ENCODE results near the gene IGF2. TPM values are rescaled to one million over a fixed set of nuclear protein-coding genes. Genes with fewer than 3 reads are reported as not detected.

The IGF2 gene
- total RNA-seq, 2 experiments from 2014 or later, result 0.70 to 0.76 TPM

DNA sequence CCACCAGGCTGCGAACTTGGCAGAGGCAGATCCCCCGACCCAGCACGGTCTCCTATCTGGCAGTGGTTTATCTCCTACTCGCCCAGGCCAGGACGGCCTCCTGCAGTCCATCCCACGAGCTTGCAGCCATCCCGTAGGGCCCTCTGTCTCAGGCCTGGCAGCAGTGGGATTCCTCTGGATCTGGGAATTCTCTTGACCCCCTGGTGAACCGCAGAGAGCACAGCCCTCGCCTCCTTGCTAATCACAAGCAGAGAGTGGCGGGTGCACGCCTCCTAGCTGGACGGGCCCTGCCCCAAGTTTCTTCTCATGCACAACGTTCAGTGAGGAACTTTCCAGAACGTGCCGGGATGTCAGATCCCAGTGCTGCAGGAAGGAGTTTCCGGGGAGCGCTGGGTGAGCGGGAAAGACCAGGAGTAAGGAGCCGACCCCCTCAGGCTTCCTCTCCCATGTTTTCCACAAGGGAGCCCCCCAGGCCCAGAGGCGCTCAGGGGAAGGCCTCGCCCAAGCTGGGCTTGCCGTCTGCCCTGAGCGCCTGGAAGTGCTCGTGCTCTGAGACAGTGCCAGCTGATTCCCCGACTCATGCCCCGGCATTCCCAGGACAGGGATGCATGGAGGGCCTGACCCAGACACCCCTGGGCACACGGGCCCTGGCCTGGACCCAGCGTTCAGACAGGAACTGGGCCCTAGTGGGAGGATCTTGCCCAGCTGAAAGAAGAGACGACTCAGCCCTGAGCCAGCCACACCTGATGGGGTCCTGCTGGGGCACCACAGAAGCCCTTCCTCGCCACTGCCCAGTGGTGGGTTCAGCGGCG lies 24.6 kb downstream of the IGF2 start:
- no peaks in the 10 kb centered on the region for H3K9me3 Mint-ChIP-seq
- DNase-seq, result no peak
- no peaks in the 10 kb centered on the region for H3K36me3 Mint-ChIP-seq (ENCODE audit: low read depth)
- POLR2A ChIA-PET, result no interaction called here
- no peak overlapping the region for H3K4me3 Mint-ChIP-seq
- no peak overlapping the region for H3K27ac Mint-ChIP-seq
- CTCF ChIA-PET, result no interaction called here
- H3K4me1 Mint-ChIP-seq, result no peaks in the 10 kb centered on the region
- H3K27me3 Mint-ChIP-seq, result peaks cover 22% of the 10 kb centered on the region

DNA sequence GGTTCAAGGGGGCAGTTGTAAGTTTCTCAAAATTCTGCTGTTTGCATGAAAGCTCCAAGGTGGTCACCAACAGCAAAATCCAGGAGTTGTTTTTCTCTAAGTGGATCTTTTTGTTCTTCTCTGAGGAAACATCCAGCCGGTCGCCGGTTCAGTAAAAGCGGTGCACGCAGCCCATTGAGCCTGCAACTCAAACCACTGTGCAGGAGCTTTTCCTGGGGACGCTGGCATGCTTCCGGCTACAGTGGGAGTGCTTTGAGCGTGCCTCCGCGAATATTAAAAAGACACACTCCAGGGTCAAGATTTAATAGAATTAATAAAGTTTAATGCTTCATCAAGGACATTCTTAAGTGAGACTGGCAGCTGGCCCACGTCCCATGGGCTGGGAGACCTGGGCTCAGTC lies 25.4 kb downstream of the IGF2 start:
- Mint-ChIP-seq H3K4me1 (no peaks in the 10 kb centered on the region), H3K4me3 (no peak overlapping the region), H3K9me3 (no peaks in the 10 kb centered on the region), H3K36me3 (ENCODE audit: low read depth) (no peaks in the 10 kb centered on the region), H3K27me3 (peaks cover 20% of the 10 kb centered on the region), H3K27ac (no peak overlapping the region)
- no peak for DNase-seq
- ChIA-PET POLR2A (no interaction called here), CTCF (interaction anchor here (2.0 kb wide), 1 partner anchor 36 kb away, joined by 6 read pairs; no protein-coding TSS in a partner anchor)

DNA sequence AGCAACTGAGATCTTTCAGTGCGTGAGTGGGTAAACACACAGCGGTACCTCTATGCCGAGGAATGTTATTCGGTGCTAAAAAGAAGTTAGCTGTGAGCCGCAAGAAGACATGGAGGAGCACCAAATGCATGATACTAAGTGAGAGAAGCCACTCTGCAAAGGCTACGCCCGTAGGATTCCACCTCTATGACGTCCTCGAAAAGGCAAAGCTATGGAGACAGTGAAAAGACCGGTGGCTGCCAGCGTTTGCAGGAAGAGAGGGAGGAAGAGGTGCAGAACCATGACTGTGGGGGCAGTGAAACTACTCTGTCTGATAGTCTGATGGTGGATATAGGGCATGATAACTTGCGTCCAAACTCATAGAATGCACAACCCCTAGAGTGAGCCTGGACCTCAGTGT lies 28.7 kb downstream of the IGF2 start:
- CTCF ChIA-PET, result interaction anchor here (1.1 kb wide), 1 partner anchor 73 kb away, joined by 3 read pairs; no protein-coding TSS in a partner anchor
- no peak overlapping the region for H3K4me3 Mint-ChIP-seq
- no peaks in the 10 kb centered on the region for H3K4me1 Mint-ChIP-seq
- no peak overlapping the region for H3K27ac Mint-ChIP-seq
- DNase-seq, result no peak
- no peaks in the 10 kb centered on the region for H3K36me3 Mint-ChIP-seq (ENCODE audit: low read depth)
- POLR2A ChIA-PET, result no interaction called here
- no peaks in the 10 kb centered on the region for H3K9me3 Mint-ChIP-seq
- peaks cover 9% of the 10 kb centered on the region for H3K27me3 Mint-ChIP-seq

DNA sequence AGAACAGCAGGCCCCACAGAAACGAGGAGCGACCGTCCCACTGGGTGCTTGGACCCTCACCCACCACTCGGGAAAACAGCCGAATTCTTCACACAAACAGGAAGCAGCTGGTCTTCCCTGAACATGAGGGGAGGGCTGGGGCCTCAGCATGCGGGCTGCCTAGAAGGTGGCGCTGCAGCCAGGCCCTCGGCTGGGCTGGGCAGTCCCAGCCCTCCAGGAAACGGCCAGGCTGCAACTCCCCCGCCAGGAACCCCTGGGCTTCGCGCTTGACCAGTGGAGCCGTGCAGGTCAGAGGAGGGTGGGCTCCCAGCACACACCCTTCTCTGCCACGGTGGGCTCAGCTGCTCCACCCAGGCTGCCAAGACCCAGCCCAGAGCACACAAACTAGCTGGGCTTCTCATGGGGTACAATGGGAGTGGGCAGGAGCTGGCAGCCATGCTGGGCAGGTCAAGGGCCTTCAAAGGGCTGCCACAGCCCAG lies 29.6 kb downstream of the IGF2 start:
- ChIA-PET CTCF (no interaction called here), POLR2A (no interaction called here)
- H3K4me3 Mint-ChIP-seq, result no peak overlapping the region
- H3K27ac Mint-ChIP-seq, result no peak overlapping the region
- H3K9me3 Mint-ChIP-seq, result no peaks in the 10 kb centered on the region
- H3K36me3 Mint-ChIP-seq (ENCODE audit: low read depth), result no peaks in the 10 kb centered on the region
- peaks cover 9% of the 10 kb centered on the region for H3K27me3 Mint-ChIP-seq
- H3K4me1 Mint-ChIP-seq, result no peaks in the 10 kb centered on the region
- DNase-seq, result no peak

DNA sequence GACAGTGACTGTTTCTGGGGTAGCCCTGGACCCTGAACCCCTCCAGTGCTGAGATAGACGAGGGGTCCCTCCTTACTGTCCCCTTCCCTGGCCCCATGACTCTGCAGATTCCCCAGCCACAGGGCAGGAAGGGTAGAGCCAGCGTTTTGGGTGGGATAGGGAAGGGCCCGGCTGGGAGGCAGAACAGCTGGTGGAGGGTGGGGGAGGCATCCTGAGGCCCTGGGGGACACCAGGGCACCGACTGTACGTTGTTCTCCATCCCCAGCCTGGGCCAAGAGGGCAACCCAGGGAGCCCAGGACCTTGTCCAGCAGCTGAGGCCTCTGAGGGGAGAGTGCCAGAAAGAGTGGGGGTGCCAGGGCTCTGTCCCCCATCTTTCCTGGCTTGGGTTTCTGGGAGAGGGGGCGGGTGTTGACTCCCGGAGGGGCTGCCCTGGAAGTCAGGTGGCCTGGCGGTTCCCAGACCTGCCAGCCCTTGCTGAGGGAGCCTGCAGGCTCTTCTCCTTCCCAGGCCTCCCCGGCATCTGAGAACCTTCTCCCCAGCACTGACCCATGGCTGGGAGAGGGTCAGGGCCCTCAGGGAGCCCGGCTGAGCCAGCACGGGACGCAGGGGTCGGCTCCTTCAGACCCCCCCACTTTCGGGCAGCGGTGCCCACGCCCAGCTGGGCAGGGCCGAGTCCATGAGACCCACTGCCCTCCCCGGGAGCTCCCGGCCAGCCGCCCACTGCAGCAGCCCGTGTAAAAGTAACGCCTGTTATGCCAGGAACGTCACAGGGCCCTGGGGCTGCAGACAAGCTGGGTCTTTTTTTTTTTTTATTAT lies 30.3 kb downstream of the IGF2 start:
- no peak overlapping the region for H3K4me3 Mint-ChIP-seq
- ChIA-PET POLR2A (interaction anchor here (1.4 kb wide), 1 partner anchor 32 kb away, joined by 3 read pairs; no protein-coding TSS in a partner anchor), CTCF (no interaction called here)
- no peaks in the 10 kb centered on the region for H3K36me3 Mint-ChIP-seq (ENCODE audit: low read depth)
- H3K27me3 Mint-ChIP-seq, result peaks cover 12% of the 10 kb centered on the region
- DNase-seq, result no peak
- H3K9me3 Mint-ChIP-seq, result no peaks in the 10 kb centered on the region
- no peaks in the 10 kb centered on the region for H3K4me1 Mint-ChIP-seq
- no peak overlapping the region for H3K27ac Mint-ChIP-seq

DNA sequence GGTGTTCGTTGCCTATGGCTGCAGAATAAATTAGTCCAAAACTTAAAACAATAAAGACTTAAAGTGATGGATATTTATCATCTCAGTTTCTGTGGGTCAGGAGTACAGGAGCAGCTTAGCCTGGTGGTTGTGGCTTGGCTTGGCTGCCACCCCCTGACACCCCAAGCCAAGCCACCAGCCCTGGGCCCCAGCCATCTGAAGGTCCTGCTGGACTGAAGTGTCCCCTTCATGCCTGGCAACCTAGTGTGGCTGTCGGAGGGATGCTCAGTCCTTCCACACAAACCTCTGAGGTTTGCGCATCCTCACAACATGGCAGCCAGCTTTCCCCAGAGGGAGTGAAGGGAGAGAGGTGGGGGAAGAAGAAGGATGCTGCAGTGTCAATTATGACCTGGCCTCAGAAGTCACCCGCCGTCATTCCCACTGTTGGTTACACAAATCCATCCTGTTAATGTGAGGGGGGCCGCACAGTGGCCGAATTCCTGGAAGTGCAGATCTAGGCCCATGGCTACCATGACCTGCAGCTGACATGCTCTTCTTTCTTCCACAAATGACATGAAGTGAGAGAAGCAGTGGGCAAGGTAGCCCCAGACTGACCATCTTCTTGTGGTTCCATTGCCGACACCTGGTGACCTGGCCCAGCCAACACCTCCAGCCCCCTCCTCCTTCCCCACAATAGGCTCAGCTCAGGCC lies 31.1 kb downstream of the IGF2 start:
- CTCF ChIA-PET, result no interaction called here
- Mint-ChIP-seq H3K4me3 (no peak overlapping the region), H3K9me3 (no peaks in the 10 kb centered on the region), H3K4me1 (no peaks in the 10 kb centered on the region), H3K27me3 (peaks cover 12% of the 10 kb centered on the region), H3K27ac (no peak overlapping the region), H3K36me3 (ENCODE audit: low read depth) (no peaks in the 10 kb centered on the region)
- POLR2A ChIA-PET, result interaction anchor here (1.4 kb wide), 1 partner anchor 31 kb away, joined by 3 read pairs; no protein-coding TSS in a partner anchor
- DNase-seq, result no peak

DNA sequence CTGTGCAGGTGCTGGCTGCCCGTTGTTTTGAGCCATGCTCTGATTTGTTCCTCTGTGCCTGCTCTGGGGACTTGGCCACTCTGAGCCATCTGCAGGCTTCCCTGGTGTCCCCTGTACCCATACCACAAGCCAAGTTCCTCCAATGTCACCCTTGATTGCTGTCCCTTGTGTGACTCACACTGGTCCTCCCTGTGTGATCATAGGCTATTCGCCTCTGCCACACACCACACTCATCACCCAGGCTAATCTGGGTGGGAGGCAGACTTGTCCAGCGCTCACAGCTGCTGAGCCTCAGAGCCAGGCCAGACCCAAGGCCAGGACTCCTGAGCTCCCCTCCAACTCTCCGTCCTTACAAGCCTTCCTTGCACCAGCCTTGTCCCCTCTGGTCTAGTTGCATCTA lies 31.7 kb downstream of the IGF2 start:
- no peaks in the 10 kb centered on the region for H3K36me3 Mint-ChIP-seq (ENCODE audit: low read depth)
- no peaks in the 10 kb centered on the region for H3K9me3 Mint-ChIP-seq
- no peak overlapping the region for H3K4me3 Mint-ChIP-seq
- H3K27ac Mint-ChIP-seq, result no peak overlapping the region
- CTCF ChIA-PET, result no interaction called here
- POLR2A ChIA-PET, result no interaction called here
- H3K4me1 Mint-ChIP-seq, result no peaks in the 10 kb centered on the region
- peaks cover 12% of the 10 kb centered on the region for H3K27me3 Mint-ChIP-seq
- no peak for DNase-seq

DNA sequence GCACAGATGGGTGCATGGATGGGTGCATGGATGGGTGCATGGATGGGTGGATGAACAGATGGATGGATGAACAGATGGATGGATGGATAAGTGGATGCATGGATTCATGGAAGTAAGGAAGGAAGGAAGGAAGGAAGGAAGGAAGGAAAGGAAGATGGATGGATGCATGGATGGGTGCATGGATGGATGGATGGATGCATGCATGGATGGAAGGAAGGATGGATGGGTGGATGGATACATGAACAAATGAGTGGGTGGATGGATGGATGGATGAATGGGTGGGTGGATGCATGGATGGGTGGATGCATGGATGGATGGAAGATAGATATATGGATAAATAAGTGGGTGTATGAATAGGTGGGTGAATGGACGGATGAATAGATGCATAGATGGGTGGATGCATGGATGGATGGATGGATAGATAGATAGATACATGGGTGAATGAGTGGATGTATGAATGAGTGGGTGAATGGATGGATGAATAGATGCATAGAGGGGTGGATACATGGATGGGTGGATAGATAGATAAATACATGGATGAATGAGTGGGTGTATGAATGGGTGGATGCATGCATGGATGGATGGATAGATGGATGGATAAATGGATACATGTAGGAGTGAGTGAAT lies 32.5 kb downstream of the IGF2 start:
- peaks cover 12% of the 10 kb centered on the region for H3K27me3 Mint-ChIP-seq
- ChIA-PET POLR2A (no interaction called here), CTCF (no interaction called here)
- no peak overlapping the region for H3K27ac Mint-ChIP-seq
- no peaks in the 10 kb centered on the region for H3K36me3 Mint-ChIP-seq (ENCODE audit: low read depth)
- no peaks in the 10 kb centered on the region for H3K4me1 Mint-ChIP-seq
- H3K9me3 Mint-ChIP-seq, result no peaks in the 10 kb centered on the region
- DNase-seq, result no peak
- H3K4me3 Mint-ChIP-seq, result no peak overlapping the region

DNA sequence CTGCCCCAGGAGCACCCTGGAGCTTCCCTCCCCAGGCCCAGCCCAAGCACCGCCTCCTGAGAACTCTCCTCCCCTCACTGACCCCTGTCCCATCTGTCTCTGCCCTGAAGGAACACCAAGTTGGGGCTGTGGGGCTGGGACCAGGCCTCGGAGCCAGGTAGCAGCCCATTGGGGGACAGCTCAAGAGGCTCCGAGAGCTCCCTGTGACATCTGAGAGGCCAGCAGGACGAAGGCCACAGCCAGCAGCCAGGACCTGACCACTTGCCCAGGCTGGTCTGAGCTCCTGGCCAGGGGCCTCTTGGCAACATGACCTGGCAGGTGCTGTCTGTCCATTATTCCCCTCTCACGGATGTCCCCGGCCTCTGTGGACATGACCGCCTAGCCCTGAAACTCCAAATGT lies 33.7 kb downstream of the IGF2 start:
- CTCF ChIA-PET, result no interaction called here
- H3K36me3 Mint-ChIP-seq (ENCODE audit: low read depth), result no peaks in the 10 kb centered on the region
- H3K4me3 Mint-ChIP-seq, result no peak overlapping the region
- no peaks in the 10 kb centered on the region for H3K4me1 Mint-ChIP-seq
- no peaks in the 10 kb centered on the region for H3K9me3 Mint-ChIP-seq
- peaks cover 14% of the 10 kb centered on the region for H3K27me3 Mint-ChIP-seq
- H3K27ac Mint-ChIP-seq, result no peak overlapping the region
- DNase-seq, result no peak
- POLR2A ChIA-PET, result no interaction called here

DNA sequence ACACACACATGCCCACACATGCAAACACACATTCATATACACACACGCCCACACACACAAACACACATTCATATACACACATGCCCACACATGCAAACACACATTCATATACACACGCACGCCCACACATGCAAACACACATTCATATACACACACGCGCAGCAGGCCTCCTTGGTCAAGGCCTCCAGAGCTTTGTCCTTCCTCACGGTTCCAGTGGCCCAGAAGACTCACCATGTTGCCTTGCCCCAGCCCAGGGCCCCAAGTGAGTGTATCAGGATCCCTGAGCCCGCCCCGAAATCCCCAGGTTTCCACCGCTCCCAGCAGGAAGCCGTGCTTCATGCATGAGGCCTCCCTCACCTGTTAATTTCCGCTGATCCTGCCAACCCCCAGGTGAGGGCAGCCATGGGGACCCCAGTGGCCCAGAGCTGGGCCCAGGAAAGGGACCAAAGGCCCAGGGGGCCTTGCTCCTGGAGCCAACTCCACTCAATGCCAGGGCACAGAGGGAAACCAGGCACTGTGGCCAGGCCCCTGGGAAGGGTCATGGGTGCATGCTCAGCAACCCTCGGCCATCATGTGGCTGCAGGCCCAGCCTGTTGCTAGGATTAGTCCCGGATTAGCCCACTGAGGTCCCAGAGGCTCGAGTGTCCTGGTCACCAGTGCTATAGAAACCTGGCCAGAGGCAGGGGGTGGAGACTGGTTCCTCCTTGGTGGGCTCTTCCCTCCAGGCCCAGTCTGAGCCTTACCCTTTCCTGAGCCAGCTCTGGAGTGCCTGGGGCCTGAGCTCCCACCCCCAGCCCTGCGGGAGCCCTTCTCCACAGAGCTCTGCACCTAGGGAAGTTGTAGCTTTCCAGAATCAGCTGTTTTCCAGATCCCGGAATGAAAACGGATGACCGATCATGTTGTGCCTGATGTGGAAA lies 34.4 kb downstream of the IGF2 start:
- CTCF ChIA-PET, result no interaction called here
- Mint-ChIP-seq H3K27me3 (peaks cover 8% of the 10 kb centered on the region), H3K4me3 (no peak overlapping the region), H3K27ac (no peak overlapping the region), H3K9me3 (no peaks in the 10 kb centered on the region), H3K36me3 (ENCODE audit: low read depth) (no peaks in the 10 kb centered on the region), H3K4me1 (no peaks in the 10 kb centered on the region)
- POLR2A ChIA-PET, result no interaction called here
- no peak for DNase-seq

DNA sequence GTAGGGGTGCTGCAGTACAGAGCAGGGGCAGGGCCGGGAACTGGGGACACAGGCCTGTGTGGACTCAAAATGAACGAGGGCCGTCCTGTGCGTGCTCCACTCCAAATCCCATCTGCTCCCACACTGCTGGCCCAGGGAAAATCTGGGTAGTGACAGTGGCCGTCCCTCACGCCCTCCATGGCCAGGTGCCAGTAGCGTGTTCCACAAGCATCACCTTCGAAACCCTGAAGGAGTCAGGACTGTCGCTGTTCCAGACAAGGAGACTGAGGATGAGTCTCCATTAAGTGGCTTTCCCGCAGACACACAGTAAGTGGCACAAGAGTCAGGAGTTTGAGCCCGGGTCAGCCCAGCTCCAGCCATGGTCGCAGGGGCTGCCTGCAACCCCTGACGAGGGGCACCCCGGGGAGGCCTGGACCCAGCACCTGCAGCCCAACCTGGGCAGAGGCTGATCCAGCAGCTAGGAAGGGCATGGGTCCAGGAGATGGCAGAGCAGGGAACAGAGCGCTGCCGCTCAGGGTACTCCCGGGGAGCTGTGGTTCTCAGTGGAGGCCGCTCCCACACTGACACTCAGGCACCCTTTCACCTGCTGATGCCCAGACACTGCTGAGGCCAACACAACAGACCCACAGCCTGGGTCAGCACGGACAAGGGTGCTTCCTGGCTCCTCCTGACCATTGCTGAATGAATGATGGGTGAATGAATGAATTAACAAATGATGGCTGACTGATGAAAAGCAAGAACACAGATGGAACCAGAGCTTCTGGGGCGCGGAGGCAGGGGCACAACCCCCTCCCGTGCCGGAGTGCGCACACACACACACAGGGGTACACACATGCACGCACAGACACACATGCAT lies 35.3 kb downstream of the IGF2 start:
- ChIA-PET CTCF (no interaction called here), POLR2A (no interaction called here)
- Mint-ChIP-seq H3K36me3 (ENCODE audit: low read depth) (no peaks in the 10 kb centered on the region), H3K4me1 (no peaks in the 10 kb centered on the region), H3K4me3 (no peak overlapping the region), H3K27ac (no peak overlapping the region), H3K9me3 (no peaks in the 10 kb centered on the region), H3K27me3 (peaks cover 7% of the 10 kb centered on the region)
- no peak for DNase-seq

DNA sequence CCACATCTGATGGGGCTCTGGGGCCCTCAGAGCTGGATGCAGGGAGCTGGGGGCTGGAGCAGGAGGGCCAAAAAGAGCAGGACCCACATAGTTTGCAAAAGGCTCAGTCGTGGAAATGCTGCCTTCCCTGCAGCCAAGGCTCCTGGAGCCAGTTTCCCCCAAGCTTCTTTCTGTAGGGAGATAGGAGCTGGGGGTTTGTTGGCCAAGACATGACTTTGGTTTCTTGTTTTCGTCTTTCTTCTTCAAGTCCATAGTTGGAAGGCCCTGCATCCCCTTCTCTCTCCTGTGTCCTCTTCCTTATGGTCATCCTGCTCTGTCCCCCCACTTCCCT lies 36.3 kb downstream of the IGF2 start:
- Mint-ChIP-seq H3K36me3 (ENCODE audit: low read depth) (no peaks in the 10 kb centered on the region), H3K4me3 (no peak overlapping the region), H3K27me3 (peaks cover 5% of the 10 kb centered on the region), H3K27ac (no peak overlapping the region), H3K9me3 (no peaks in the 10 kb centered on the region), H3K4me1 (no peaks in the 10 kb centered on the region)
- ChIA-PET POLR2A (no interaction called here), CTCF (no interaction called here)
- DNase-seq, result no peak
